ENCODE measurements around the gene CERS4. TPM values are rescaled to one million over a fixed set of nuclear protein-coding genes. Genes with fewer than 3 reads are reported as not detected.

CERS4 gene
- total RNA-seq, 1 experiment from 2014 or later, result 66.9 TPM

DNA sequence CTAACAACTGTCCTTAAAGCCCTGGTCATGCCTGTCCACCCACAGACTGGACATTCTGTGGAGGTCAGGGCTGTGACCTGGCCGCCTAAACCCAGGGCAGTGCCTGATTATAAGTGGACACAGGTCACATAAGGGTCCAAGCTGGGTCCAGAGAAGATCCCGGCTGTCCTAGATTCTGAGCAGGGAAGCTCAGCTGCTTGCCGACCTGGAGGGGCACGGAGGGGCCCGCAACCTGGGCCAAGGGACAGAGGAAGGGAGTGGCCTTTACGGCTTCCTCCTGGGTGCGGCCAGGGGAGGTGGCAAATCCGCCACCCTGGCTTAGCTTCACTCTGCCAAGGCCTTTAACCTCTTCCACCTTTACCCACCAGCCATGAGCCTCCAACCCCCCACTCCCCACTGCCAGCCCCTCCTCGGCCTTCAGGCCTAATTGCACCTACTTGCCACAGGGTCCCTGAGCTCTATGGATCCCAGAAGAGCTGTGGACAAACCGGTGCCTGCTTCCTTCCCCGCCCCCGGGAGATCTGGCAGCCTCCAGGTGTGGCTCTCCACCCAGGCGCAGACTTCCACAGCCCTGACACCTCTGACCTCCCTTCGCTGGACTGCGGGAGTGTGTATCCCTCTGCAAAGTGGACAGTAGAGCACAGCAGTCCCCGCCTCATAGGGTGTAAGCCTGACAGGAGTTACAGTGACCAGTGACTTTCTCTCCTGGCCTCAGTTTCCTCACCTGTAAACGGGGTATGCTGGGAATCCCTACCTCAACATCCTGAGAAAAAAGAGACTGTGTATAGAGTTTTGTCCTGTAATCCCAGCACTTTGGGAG lies 97.3 kb downstream of the CERS4 start:
- no peaks in the 10 kb centered on the region for H3K27me3 Mint-ChIP-seq (ENCODE audit: insufficient read depth, unreplicated experiment)
- CTCF ChIA-PET, result no interaction called here
- BruUV-seq (replicated peaks), result no TSS peak
- intact Hi-C loops (cut with micrococcal nuclease; ENCODE audit: unreplicated experiment), result no loop called here
- POLR2A ChIA-PET, result interaction anchor here (0.7 to 1.4 kb wide), 2 partner anchors 14 to 355 kb away, joined by 4 to 12 read pairs; partner anchors contain the start of genes NDUFA7 and RPS28
- Histone ChIP-seq H3K4me3 (ENCODE audit: low read depth, low read length) (no peak overlapping the region), H3K36me3 (ENCODE audit: control insufficient read depth, insufficient read depth, low read length) (peaks cover 2% of the 10 kb centered on the region; the same call in 1 of the 2 replicates), H3K9me3 (no peaks in the 10 kb centered on the region), H3K4me1 (no peaks in the 10 kb centered on the region), H3K27me3 (replicated peaks; ENCODE audit: control insufficient read depth, insufficient read depth, low read length) (no peaks in the 10 kb centered on the region)
- H3K9me3 Mint-ChIP-seq (ENCODE audit: unreplicated experiment), result no peaks in the 10 kb centered on the region
- TF ChIP-seq, protein P1, sequence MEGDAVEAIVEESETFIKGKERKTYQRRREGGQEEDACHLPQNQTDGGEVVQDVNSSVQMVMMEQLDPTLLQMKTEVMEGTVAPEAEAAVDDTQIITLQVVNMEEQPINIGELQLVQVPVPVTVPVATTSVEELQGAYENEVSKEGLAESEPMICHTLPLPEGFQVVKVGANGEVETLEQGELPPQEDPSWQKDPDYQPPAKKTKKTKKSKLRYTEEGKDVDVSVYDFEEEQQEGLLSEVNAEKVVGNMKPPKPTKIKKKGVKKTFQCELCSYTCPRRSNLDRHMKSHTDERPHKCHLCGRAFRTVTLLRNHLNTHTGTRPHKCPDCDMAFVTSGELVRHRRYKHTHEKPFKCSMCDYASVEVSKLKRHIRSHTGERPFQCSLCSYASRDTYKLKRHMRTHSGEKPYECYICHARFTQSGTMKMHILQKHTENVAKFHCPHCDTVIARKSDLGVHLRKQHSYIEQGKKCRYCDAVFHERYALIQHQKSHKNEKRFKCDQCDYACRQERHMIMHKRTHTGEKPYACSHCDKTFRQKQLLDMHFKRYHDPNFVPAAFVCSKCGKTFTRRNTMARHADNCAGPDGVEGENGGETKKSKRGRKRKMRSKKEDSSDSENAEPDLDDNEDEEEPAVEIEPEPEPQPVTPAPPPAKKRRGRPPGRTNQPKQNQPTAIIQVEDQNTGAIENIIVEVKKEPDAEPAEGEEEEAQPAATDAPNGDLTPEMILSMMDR (IDR thresholded peaks at IDR 0.05; ENCODE audit: insufficient read depth in 1 of 2, low read depth in 1 of 2, low read length in 1 of 2, severe bottlenecking in 1 of 2, unreplicated experiment in 1 of 2), result no peak
- peak overlapping the region; percentile 96 for H3K27ac Mint-ChIP-seq (ENCODE audit: unreplicated experiment)
- peaks cover 13% of the 10 kb centered on the region for H3K4me1 Mint-ChIP-seq (ENCODE audit: low read depth, unreplicated experiment)
- DNase-seq, result peak in 1 of 2 experiments; percentile 28
- peak overlapping the region; percentile 91 for H3K4me3 Mint-ChIP-seq (ENCODE audit: unreplicated experiment)
- H3K36me3 Mint-ChIP-seq (ENCODE audit: insufficient read depth, unreplicated experiment), result peaks cover 31% of the 10 kb centered on the region

DNA sequence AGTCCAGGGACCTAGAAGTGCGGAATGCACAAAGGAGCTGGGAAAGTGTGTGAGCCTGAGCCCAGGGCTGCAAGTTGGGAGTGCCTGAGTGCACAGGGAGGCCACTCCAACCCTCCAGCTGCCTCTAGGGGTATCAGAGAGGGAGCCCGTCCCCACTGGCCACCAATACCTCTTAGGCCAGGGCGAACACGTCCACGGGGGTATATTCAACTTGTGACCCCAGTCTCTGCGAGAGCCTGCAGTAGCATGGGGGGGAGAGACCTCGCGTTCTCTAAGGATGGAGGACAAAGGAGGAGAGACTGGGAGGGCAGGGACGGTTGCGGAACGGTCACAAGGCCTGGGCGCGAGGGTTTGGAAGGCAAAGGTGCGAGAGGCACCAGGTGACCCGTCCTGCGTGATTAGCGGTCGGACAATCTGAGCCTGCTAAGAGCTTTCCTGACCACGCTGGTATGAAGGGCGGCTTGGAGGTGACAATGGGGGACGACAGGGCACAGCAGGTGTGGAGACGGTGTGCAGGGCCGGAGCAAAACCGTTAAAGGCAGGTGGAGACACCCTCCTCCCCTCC lies 98.3 kb downstream of the CERS4 start:
- Histone ChIP-seq H3K27me3 (replicated peaks; ENCODE audit: control insufficient read depth, insufficient read depth, low read length) (no peaks in the 10 kb centered on the region), H3K36me3 (ENCODE audit: control insufficient read depth, insufficient read depth, low read length) (peaks cover 2% of the 10 kb centered on the region), H3K4me3 (ENCODE audit: low read depth, low read length) (peak overlapping the region; percentile 85), H3K4me1 (no peaks in the 10 kb centered on the region), H3K9me3 (no peaks in the 10 kb centered on the region)
- Mint-ChIP-seq H3K36me3 (ENCODE audit: insufficient read depth, unreplicated experiment) (peaks cover 31% of the 10 kb centered on the region), H3K4me1 (ENCODE audit: low read depth, unreplicated experiment) (peaks cover 13% of the 10 kb centered on the region), H3K27ac (ENCODE audit: unreplicated experiment) (peak overlapping the region; percentile 96), H3K4me3 (ENCODE audit: unreplicated experiment) (peak overlapping the region; percentile 91), H3K9me3 (ENCODE audit: unreplicated experiment) (no peaks in the 10 kb centered on the region), H3K27me3 (ENCODE audit: insufficient read depth, unreplicated experiment) (no peaks in the 10 kb centered on the region)
- TSS peak; percentile 42 for BruUV-seq (replicated peaks)
- ChIA-PET POLR2A (interaction anchor here (0.7 to 1.4 kb wide), 2 partner anchors 13 to 356 kb away, joined by 4 to 12 read pairs; partner anchors contain the start of genes NDUFA7 and RPS28), CTCF (no interaction called here)
- TF ChIP-seq, protein P1 (IDR thresholded peaks at IDR 0.05; ENCODE audit: insufficient read depth in 1 of 2, low read depth in 1 of 2, low read length in 1 of 2, severe bottlenecking in 1 of 2, unreplicated experiment in 1 of 2), result no peak
- intact Hi-C loops (cut with micrococcal nuclease; ENCODE audit: unreplicated experiment), result no loop called here
- peak in 1 of 2 experiments; percentile 47 for DNase-seq

DNA sequence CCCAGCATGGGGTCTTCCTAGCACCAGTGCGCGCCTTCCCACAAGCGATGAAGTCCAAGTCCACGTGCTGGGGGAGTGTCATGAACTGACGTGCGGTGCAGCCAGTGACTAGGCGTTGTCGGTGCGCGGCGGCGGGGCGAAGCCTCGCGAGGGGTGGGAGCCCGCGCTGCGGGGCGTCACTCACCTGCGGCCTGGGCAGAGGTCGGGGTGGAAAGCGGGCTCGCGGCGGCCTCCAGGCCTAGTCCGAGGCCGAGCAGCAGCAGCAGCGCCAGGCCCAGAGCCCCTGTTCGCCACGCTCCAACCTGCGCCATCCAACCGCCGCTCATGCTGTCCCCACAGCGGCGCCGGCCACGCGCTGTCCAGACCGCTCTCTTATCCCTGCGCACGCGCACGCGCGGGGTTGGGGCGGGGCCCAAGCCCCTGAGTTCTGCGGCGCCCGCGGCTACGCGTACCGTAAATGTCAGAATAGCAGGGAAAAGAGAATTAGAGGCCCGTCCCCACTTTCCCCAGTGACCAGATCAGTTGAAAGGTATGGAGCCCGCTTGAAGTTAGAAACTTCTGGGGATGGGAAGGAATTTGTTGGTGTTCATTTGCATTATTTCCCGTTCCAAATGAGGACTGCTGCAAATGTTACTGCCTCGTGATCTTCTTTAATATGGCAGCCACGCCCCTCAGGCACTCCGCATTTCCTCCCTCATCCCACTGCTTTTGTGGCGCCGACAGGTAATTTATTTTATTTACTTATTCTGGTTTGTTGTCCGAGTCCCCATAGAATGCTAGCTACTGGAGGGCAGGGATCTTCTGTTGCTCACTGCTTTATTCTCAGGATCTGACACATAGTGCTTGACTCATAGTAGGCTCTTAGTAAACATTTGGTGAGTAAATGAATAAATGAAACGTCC lies 99.0 kb downstream of the CERS4 start, which contains the start of gene CD320:
TSS of gene CD320 (minus strand) at position 394 of the 902 bp plus-strand sequence. CDS start at position 326, 68 bp downstream.
- Mint-ChIP-seq H3K27ac (ENCODE audit: unreplicated experiment) (peak within 1 kb of the TSS; percentile 96), H3K36me3 (ENCODE audit: insufficient read depth, unreplicated experiment) (peaks cover 31% of the 10 kb centered on the region), H3K4me3 (ENCODE audit: unreplicated experiment) (peak within 1 kb of the TSS; percentile 91), H3K27me3 (ENCODE audit: insufficient read depth, unreplicated experiment) (no peaks in the 10 kb centered on the region), H3K4me1 (ENCODE audit: low read depth, unreplicated experiment) (peaks cover 13% of the 10 kb centered on the region), H3K9me3 (ENCODE audit: unreplicated experiment) (no peaks in the 10 kb centered on the region)
- no peaks in the 10 kb centered on the region for H3K9me3 ChIP-seq
- DNase-seq, result peak; percentile 92
- ChIA-PET CTCF (interaction anchor here (1.0 kb wide), 1 partner anchor 27 kb away, joined by 3 read pairs; no protein-coding TSS in a partner anchor), POLR2A (no interaction called here)
- H3K4me1 ChIP-seq, result no peaks in the 10 kb centered on the region
- H3K4me3 ChIP-seq (ENCODE audit: low read depth, low read length), result peak within 1 kb of the TSS; percentile 85
- BruUV-seq (replicated peaks), result no TSS peak
- H3K36me3 ChIP-seq (ENCODE audit: control insufficient read depth, insufficient read depth, low read length), result peaks cover 2% of the 10 kb centered on the region
- H3K27me3 ChIP-seq (replicated peaks; ENCODE audit: control insufficient read depth, insufficient read depth, low read length), result no peaks in the 10 kb centered on the region
- TF ChIP-seq, protein P1 (IDR thresholded peaks at IDR 0.05; ENCODE audit: insufficient read depth in 1 of 2, low read depth in 1 of 2, low read length in 1 of 2, severe bottlenecking in 1 of 2, unreplicated experiment in 1 of 2), result no peak
- intact Hi-C loops (cut with micrococcal nuclease; ENCODE audit: unreplicated experiment), result no loop called here

Data from Caco-2 (cell line).